ENCODE data around the gene PCBP3.
"Not testable (repeated sequence)": the region's sequence is repeated elsewhere in the genome, so short reads cannot be mapped to it uniquely, and the experiment has no call there.

PCBP3 gene

DNA sequence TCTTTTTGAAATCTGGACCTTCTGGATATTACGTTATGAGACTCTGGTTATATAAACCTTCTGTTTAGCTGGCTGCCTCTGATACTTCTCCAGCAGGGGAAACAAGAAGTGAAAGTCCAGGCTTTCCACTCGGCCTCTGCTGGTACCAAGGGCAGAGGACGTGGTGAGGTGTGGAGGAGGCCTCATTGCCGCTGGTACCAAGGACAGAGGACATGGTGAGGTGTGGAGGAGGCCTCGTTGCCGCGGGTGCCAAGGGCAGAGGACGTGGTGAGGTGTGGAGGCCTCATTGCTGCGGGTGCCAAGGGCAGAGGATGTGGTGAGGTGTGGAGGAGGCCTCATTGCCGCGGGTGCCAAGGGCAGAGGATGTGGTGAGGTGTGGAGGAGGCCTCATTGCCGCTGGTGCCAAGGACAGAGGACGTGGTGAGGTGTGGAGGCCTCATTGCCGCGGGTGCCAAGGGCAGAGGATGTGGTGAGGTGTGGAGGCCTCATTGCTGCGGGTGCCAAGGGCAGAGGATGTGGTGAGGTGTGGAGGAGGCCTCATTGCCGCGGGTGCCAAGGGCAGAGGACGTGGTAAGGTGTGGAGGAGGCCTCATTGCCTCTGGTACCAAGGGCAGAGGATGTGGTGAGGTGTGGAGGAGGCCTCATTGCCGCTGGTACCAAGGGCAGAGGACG, 242.5 kb downstream of the PCBP3 start:
- DNase-seq, result not testable (repeated sequence)

DNA sequence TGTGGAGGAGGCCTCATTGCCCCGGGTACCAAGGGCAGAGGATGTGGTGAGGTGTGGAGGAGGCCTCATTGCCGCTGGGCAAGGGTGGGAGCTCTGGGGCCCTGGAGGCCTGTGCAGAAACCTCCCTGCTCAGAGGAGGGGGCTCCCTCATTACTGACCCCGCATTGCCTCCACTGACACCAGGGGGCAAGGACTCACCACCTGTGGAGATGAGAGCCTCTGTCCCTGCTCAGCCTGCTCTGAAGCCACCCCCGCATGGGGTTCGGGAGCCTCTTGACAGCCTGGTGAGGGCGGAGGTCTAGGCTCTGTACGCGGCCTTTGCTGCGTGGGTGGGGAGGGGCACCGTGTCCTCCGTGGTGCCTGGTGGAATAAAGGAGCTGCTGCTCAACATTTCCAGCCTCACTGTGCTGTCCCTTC, 243.1 kb downstream of the PCBP3 start:
- no peak for DNase-seq

DNA sequence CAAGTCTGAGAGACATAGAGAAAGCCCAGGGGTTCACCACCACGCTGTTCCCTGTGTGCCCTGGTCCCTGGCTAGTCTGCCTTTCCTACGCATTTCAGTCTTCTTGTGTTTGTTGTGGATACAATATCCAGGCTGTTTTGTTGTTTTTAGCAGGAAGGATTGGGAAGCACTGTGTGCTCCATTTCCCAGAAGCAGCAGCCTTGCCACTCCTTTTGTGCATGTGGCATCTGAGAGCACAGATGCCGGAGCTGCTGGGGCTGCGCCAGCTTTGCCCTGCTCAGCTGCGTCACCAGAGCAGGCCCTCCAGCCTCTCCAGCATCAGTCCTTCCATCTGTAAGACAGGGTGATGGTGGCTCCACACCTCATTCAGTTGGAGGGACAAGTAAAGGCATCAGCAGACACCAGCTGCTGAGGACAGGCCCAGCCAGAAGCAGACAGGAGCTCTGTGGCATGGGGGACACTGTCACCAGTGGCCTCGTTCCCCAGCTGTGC, 243.6 kb downstream of the PCBP3 start:
- DNase-seq, result no peak

DNA sequence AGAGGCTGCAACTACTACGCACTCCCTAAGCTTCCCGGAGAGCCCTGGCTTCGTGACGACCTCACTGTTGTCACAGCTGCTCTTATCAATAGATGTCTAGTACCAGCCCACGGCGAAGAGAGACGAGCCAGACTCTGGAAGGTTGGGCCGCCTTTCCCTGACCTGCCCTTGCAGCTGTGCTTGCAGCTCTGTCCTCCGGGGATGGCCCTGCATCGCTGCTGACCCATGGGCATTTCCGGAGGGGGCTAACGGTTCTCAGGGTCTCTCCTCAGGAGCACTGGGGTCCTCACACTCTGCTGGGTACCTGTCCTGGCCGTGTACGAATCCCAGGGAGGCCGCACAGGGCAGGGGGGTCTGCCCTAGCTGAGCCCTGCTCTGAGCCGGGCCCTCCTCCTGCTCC, 244.3 kb downstream of the PCBP3 start:
- no peak for DNase-seq

- no peak for DNase-seq
These were observed 245.0 kb downstream of the PCBP3 start for GRCh38 chr21:45888386-45889009.

GRCh38 chr21:45889256-45889655, 245.7 kb downstream of the PCBP3 start:
- DNase-seq, result no peak

DNA sequence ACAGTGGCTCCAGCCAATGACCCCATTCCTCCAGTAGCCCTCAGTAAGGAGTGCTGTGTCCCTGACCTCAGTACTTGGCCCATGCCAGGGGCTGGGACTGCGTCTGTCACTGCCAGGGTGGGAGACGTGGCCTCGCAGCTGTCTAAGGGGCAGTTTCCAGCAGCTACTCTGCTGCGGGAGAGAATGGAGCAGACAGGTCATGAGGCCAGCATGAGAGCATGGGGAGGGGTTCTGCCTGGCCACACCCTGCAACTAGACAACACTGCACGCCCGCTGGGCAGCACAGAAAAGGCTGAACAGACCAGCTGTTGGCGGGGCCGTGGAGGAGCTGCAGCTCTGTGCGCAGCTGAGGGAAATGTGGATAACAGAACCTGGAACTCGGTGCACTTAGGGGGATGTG, 246.4 kb downstream of the PCBP3 start:
- no peak for DNase-seq

GRCh38 chr21:45891388-45892155, 248.0 kb downstream of the PCBP3 start:
- no peak for DNase-seq

GRCh38 chr21:45892156-45892915, 248.8 kb downstream of the PCBP3 start:
- DNase-seq, result no peak

DNA sequence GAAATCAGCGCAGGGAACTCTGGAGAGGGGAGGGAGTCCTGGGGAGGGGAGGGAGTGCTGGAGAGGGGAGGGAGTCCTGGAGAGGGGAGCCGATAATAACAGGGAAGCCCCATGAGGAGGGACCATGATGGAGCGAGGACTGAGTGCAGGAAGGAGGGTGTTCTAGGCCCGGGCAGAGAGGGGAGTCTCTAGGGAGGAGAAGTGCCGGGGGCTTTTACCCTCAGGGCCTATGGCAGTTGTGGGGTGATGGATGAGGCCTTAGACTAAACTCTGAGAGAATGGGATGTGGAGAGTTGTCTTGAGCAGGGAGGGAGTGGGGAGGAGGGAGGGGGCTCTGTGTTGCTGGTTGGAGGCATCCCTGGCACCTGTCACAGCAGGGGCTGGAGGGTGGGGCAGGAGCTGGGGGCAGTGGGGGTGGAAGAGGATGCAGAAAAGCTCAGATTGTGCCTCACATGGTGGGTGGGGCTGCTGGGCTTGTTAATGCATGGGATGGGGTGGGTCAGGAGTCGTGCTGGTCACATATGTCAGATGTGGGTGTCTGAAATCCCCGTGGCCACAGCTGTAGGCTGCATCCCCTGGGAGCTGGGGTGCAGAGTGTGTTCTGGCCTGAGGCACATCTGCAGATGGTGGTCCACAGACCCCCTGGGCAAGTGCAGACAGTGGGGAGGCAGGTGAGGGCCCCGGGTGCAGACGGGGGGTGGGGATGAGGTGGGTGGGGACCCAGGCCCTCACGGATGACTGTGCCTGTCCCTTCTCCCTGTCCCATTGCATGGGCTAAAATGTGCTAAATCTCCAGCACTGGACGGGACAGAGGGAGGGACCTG, 249.6 kb downstream of the PCBP3 start:
- no peak for DNase-seq

DNA sequence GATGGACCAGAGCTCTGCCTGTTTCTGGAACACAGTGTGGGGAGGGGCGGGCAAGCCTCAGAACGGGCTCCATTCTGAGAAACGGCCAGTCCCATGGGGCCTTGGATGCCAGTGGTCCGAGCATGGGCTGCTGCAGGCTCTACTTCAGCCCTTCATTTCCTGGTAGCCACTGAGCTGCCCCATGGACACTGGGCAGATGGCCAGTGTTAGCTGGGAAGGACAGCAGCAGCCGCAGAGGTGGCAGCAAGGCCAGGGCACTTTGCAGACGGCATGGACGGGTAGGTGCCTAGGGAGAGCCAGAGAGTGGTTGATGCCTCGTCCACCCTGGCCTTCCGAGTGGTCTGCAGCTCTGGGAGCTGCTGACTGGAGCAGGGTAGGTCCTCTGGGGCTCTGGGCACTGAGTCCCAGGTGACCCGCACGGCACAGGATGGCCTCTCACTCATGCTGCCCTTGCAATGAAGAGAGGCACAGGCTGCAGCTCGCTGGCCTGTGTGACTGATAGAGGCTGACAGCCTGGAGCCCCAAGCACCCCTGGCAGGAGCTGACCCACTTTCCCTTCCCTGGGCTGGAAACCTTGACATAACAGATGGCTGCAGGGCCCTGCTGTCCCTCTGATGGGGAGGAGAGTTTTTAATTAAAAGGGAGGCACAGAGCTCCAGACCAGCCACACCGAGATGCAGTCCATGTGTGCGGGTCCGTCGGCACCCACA, 250.4 kb downstream of the PCBP3 start:
- DNase-seq, result no peak

- no peak for DNase-seq
These were observed 250.9 kb downstream of the PCBP3 start for GRCh38 chr21:45894450-45894825.

GRCh38 chr21:45894906-45895777, 251.6 kb downstream of the PCBP3 start:
- DNase-seq, result no peak

- no peak for DNase-seq
These were observed 252.3 kb downstream of the PCBP3 start for GRCh38 chr21:45895778-45896370.

GRCh38 chr21:45896431-45896830, 252.9 kb downstream of the PCBP3 start:
- not testable (repeated sequence) for DNase-seq

- DNase-seq, result no peak
These were observed 253.9 kb downstream of the PCBP3 start for GRCh38 chr21:45897191-45898027.

DNA sequence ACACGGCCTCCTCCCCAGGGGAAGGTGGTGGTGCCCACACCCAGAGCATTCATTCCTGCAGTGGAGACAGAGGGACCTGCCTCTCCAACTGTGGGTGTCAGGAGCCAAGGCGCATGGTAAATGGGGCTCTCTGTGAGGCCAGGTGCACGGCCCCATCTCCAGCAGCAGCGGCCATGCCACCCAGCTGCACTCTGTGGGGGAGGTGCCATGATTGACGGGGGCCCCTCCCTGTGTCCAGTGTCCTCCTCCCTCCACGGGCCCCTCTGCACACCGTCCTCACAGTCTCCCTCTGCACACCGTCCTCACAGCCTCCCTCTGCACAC, 254.5 kb downstream of the PCBP3 start:
- DNase-seq, result no peak

DNA sequence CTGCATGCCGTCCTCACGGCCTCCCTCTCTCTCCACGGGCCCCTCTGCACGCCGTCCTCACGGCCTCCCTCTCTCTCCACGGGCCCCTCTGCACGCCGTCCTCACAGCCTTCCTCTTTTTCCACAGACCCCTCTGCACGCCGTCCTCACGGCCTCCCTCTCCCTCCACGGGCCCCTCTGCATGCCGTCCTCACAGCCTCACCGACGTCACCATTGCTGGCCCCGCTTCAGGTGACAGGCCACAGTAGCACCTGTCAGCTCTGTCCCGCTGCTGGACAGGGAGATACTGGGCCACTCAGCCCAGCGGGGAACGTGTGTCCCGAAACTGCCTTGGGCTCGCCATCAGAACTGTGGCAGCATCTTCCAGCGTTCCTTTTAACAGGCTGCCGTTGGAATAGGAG, 255.3 kb downstream of the PCBP3 start:
- DNase-seq, result no peak

GRCh38 chr21:45899317-45900033, 255.9 kb downstream of the PCBP3 start:
- no peak for DNase-seq

Data from right forelimb (tissue), 1 donor.